HG03039 (cell line): ENCODE results near the gene FAM162A.

Experiments
- ATAC-seq: cut with Tn5 transposase; IDR thresholded peaks from one replicate; pipeline ENCODE4 v1.9.1; 2021; ENCODE audit warnings: mild to moderate bottlenecking, moderate library complexity; ENCODE audit not compliant: unreplicated experiment

FAM162A gene

DNA sequence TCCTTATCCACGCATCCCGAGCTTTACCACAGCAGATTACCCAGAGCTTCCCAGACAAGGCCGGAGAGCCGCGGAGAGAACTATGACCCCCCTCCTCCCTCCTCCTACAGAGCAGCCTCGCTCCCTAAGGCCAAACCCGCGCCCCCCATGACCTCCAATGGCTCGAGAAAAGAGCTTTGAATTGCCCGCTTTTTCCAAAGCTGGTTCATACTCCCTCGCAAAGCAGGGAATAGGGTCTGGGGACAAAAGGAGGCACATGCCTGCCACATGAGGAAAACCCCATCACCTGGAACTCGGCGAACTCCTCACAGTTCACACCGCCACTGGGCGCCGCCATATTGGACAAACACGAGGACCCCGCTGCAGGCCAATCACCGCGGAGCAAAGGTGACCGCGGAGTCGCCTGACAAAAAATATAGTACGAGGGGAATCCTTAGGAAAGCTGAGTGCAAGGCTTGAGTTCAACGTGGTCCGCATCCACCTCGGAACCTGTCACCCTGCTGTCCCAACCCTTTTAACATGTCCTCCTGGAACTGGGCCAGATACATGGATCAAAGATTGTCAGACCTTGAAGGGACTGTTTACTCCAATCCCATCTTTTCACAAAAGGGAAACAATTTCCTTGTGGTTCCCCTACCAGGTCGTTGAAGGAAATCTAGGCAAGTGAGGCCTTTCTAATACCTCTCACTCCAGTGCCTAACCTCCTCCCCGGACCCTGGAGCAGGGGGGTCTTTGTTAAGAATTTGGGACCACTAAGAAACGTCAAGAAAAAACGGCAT lies 905 bp upstream of the FAM162A start, which contains the start of gene MIX23:
MIX23 (minus strand) TSS at position 344 of the 779 bp plus-strand sequence; CDS start at position 337, 7 bp downstream.
- peak; percentile 47 for ATAC-seq

DNA sequence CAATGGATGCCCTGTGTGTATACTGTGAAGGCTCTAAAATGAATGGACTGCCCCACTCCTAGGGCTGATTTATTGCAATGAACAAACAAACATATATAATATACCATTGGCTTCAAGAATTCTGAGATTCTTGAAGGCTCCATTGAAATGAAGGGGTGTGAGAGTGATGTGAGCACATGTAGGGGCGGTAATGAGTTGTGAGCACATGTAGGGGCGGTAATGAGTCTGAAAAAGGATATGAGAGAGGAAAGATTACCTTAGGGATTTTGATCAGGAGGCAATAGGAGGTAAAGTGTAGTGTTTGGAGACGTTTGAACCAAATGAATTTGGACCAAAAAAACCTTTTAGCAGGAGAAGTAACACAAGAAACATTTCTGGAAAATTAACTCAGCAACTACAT lies 3.7 kb downstream of the FAM162A start:
- ATAC-seq, result no peak

GRCh38 chr3:122389197-122389596 lies 5.2 kb downstream of the FAM162A start:
- ATAC-seq, result no peak

DNA sequence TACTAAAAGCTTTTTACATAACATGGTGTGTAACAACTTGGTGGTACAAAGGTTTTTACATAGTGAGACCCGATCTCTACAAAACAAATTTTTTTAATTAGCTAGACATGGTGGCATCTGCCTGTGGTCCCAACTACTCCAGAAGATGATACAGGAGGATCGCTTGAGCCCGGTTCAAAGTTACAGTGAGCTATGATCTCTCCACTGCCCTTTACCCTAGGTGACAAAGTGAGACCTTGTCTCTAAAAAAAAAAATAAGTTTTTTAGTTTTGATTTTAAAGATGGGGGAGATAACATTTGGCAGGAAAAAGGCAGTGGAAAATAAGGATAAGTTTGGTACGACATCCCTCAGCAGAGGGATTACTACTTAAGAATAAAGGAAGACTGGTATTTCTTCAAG lies 5.9 kb downstream of the FAM162A start:
- ATAC-seq, result no peak

DNA sequence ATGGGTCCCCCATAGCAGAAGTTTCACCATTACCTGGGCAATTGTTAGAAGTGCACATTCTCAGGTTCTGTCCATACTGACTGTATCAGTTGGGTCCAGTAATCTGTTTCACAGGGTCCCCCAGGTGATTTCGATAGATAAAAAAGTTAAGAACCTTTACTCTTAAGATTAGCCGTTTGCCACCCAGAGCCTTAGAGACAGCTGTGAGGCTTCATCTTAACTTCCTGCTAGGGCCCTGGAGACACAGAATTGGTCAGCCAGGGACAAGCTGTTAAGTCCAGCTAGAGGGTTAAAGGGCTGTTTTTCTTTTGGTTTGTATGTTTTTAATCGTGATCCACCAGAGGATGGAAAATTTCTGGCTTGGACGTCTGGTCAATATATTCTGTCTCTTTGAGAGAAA lies 6.7 kb downstream of the FAM162A start:
- no peak for ATAC-seq

GRCh38 chr3:122391681-122392446 lies 7.9 kb downstream of the FAM162A start:
- ATAC-seq, result no peak

- no peak for ATAC-seq
Observed at GRCh38 chr3:122392868-122393844, 9.2 kb downstream of the FAM162A start.

- ATAC-seq, result no peak
Observed at GRCh38 chr3:122394173-122394572, 10.2 kb downstream of the FAM162A start.

- no peak for ATAC-seq
Observed at GRCh38 chr3:122395582-122395981, 11.6 kb downstream of the FAM162A start.

GRCh38 chr3:122396511-122396910 lies 12.5 kb downstream of the FAM162A start:
- ATAC-seq, result no peak

GRCh38 chr3:122397201-122397600 lies 13.2 kb downstream of the FAM162A start:
- no peak for ATAC-seq

DNA sequence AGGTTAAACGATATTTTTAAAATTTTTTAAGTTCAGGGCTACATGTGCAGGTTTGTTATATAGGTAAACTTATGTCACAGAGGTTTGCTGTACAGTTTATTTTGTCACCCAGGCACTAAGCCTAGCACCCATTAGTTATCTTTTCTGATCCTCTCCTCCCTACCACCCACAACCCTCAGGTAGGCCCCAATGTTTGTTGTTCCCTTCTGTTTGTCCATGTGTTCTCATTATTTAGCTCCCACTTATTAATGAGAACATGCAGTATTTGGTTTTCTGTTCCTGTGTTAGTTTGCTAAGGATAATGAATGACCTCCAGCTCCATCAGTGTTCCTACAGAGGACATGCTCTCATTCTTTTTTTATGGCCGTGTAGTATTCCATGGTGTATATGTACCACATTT lies 14.9 kb downstream of the FAM162A start:
- ATAC-seq, result no peak

DNA sequence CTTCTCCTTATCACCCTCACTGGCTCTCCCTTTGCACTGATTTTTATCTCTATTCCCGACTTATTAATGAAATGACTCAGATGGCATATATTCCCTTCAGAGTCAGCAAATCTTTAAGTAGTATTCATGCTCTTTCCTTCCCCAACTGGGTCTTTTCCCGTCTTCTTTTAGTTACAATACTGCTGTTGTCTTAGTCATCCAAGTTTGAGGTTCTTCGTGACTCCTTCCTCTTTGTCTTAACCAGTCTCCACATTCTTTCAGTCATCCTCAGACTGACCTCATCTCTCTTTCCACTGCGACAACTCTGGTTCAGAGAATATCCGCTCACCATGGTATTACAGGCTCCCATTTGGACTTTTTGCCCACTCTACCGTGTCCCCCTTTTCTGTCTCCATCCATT lies 19.5 kb downstream of the FAM162A start:
- no peak for ATAC-seq

- no peak for ATAC-seq
Observed at GRCh38 chr3:122405015-122405414, 21.0 kb downstream of the FAM162A start.

GRCh38 chr3:122406198-122406597 lies 22.2 kb downstream of the FAM162A start:
- ATAC-seq, result no peak

DNA sequence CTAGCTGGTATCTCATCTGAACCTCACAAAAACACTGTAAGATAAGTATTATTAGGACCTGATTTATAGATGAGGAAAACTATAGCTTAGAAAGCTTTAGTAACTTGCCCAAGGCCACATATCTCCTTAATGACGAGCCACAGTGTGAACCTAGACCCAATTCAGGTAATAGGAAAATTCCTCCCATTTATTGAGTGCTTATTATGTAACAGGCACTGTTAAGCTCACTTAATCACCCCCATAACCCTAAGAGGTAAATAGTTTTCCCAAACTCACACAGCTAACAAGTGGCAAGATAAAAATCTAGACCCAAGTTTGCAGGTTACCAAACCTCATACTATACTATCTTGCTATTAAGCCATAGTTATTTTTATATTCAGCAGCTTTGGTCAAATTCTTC lies 24.0 kb downstream of the FAM162A start:
- ATAC-seq, result no peak

DNA sequence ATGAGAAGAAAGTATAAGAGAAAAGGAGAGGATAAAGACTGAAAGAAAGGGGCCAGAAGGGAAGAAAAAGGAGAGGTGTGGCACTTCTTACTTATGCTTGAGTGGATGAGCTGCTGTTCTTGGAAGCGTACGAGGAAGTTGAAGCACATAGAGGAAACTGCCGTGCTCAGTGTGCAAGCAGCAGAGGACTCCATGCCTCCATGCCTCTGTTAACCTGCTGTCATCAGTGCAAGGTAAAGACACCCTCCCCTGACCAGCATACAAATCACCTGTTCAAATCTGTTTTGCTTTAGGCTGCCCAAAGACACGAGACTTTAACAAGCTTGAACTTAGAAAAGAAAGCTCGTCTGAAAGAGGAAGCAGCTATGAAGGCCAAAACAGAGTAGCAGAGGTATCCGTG lies 25.5 kb downstream of the FAM162A start:
- ATAC-seq, result no peak

GRCh38 chr3:122410111-122410510 lies 26.1 kb downstream of the FAM162A start:
- no peak for ATAC-seq

- ATAC-seq, result no peak
Observed at GRCh38 chr3:122410639-122411038, 26.7 kb downstream of the FAM162A start.

DNA sequence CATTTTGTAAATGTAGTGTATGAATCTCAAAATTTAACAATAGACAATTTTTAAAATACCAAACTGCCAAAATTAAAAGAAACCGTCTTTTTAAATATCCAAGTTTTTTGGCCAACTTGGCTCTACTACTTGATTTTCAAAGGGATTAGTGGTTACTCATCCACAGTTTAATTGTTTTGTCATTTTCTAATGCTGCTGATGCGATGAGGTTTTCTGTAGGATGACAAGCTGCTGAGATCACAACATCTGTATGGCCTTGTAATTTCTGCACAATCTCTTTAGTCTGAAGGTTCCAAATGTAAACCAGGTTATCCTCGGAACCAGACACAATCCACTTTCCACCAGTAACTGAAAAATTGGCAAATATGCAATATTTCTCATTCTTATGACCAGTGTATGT lies 30.4 kb downstream of the FAM162A start:
- ATAC-seq, result no peak
